Measurements from ENCODE around the gene LCTL.

GRCh38 chr15:66565141-66565641, 607 bp downstream of the LCTL start:
- TF ChIP-seq CTCF (IDR thresholded peaks at IDR 0.05) (no peak), POLR2AphosphoS5 (IDR thresholded peaks at IDR 0.05; ENCODE audit: low read depth, low read length) (no peak)
